Mucosa of rectum (tissue), 2 donors: ENCODE data around the gene KCNK6.

Experiments
- H3K27ac ChIP-seq, 2 donors: one replicate each; pipeline ENCODE4 v1.7.0; 2013; ENCODE audit warnings: inconsistent platforms in 2 of 2, low read depth in 2 of 2, low read length in 2 of 2
- H3K27me3 ChIP-seq, 2 donors: one replicate each; pipeline ENCODE4 v1.7.0; 2013; ENCODE audit warnings: low read length in 2 of 2; ENCODE audit not compliant: control insufficient read depth in 2 of 2, insufficient read depth in 2 of 2
- H3K36me3 ChIP-seq, 2 donors: one replicate each; pipeline ENCODE4 v1.7.0; 2013; ENCODE audit warnings: low read length in 2 of 2; ENCODE audit not compliant: control insufficient read depth in 2 of 2, insufficient read depth in 2 of 2
- H3K4me1 ChIP-seq, 2 donors: one replicate each; pipeline ENCODE4 v1.7.0; 2013; ENCODE audit warnings: low read length in 2 of 2, mild to moderate bottlenecking in 1 of 2; ENCODE audit not compliant: control insufficient read depth in 2 of 2, insufficient read depth in 2 of 2
- H3K4me3 ChIP-seq, 2 donors: one replicate each; pipeline ENCODE4 v1.7.0; 2013; ENCODE audit warnings: low read length in 2 of 2
- H3K9ac ChIP-seq, 2 donors: one replicate each; pipeline ENCODE4 v1.7.0; 2013; ENCODE audit warnings: low read length in 2 of 2, low read depth in 1 of 2, mild to moderate bottlenecking in 1 of 2
- H3K9me3 ChIP-seq, 2 donors: one replicate each; pipeline ENCODE4 v1.7.0; 2013; ENCODE audit warnings: low read length in 2 of 2; ENCODE audit not compliant: control insufficient read depth in 2 of 2
- donor health status: healthy.
- donor health status: Normal muscosa, but diverticular disease.

Gene KCNK6

GRCh38 chr19:38308926-38309614 lies 10.6 kb upstream of the KCNK6 start:
- Histone ChIP-seq H3K9me3 (no peaks in the 10 kb centered on the region), H3K9ac (no peak overlapping the region), H3K27ac (no peak overlapping the region), H3K36me3 (peaks cover 10 to 20% of the 10 kb centered on the region in 2 donors), H3K4me3 (no peak overlapping the region), H3K27me3 (no peaks in the 10 kb centered on the region), H3K4me1 (peaks cover 0 to 5% of the 10 kb centered on the region in 2 donors)

- Histone ChIP-seq H3K9me3 (no peaks in the 10 kb centered on the region), H3K4me3 (no peak overlapping the region), H3K36me3 (peaks cover 10 to 20% of the 10 kb centered on the region in 2 donors), H3K27me3 (no peaks in the 10 kb centered on the region), H3K9ac (no peak overlapping the region), H3K4me1 (peaks cover 0 to 5% of the 10 kb centered on the region in 2 donors), H3K27ac (no peak overlapping the region)
These were observed 9.9 kb upstream of the KCNK6 start for GRCh38 chr19:38309615-38310278.

- no peak overlapping the region for H3K4me3 ChIP-seq
- H3K36me3 ChIP-seq = peaks cover 10 to 20% of the 10 kb centered on the region in 2 donors
- H3K27me3 ChIP-seq = no peaks in the 10 kb centered on the region
- H3K9ac ChIP-seq = no peak overlapping the region
- H3K27ac ChIP-seq = no peak overlapping the region
- no peaks in the 10 kb centered on the region for H3K9me3 ChIP-seq
- H3K4me1 ChIP-seq = peaks cover 3 to 6% of the 10 kb centered on the region in 2 donors
These were observed 9.4 kb upstream of the KCNK6 start for GRCh38 chr19:38310279-38310670.

GRCh38 chr19:38310986-38311385 lies 8.7 kb upstream of the KCNK6 start:
- no peak overlapping the region for H3K9ac ChIP-seq
- H3K27me3 ChIP-seq = no peaks in the 10 kb centered on the region
- no peak overlapping the region for H3K4me3 ChIP-seq
- H3K9me3 ChIP-seq = no peaks in the 10 kb centered on the region
- H3K27ac ChIP-seq = no peak overlapping the region
- H3K36me3 ChIP-seq = peaks cover 10 to 20% of the 10 kb centered on the region in 2 donors
- H3K4me1 ChIP-seq = peaks cover 4 to 6% of the 10 kb centered on the region in 2 donors

GRCh38 chr19:38315657-38316476 lies 3.8 kb upstream of the KCNK6 start, which contains the start of gene YIF1B:
Gene YIF1B (minus strand): TSS chr19:38315947. CDS start chr19:38315917, 30 bp downstream.
- Histone ChIP-seq H3K4me1 (peaks cover 16 to 24% of the 10 kb centered on the region in 2 donors), H3K4me3 (peak within 1 kb of the TSS; percentile 77 to 86), H3K36me3 (no peaks in the 10 kb centered on the region), H3K9ac (peak within 1 kb of the TSS; percentile 82 to 83), H3K9me3 (no peaks in the 10 kb centered on the region), H3K27ac (peak within 1 kb of the TSS; percentile 81 to 89), H3K27me3 (no peaks in the 10 kb centered on the region)

GRCh38 chr19:38316477-38317067 lies 3.1 kb upstream of the KCNK6 start:
- Histone ChIP-seq H3K9ac (peak overlapping the region; percentile 66 to 68), H3K27ac (peak overlapping the region; percentile 76 to 89), H3K4me3 (peak overlapping the region; percentile 44 to 69), H3K36me3 (no peaks in the 10 kb centered on the region), H3K4me1 (peaks cover 16 to 24% of the 10 kb centered on the region in 2 donors), H3K27me3 (no peaks in the 10 kb centered on the region), H3K9me3 (no peaks in the 10 kb centered on the region)

GRCh38 chr19:38317104-38317612 lies 2.5 kb upstream of the KCNK6 start:
- H3K9me3 ChIP-seq = no peaks in the 10 kb centered on the region
- H3K4me3 ChIP-seq = peak overlapping the region; percentile 26 to 51
- H3K27ac ChIP-seq = peak overlapping the region in 1 of 2 donors; percentile 89
- H3K4me1 ChIP-seq = peaks cover 18 to 26% of the 10 kb centered on the region in 2 donors
- no peak overlapping the region for H3K9ac ChIP-seq
- no peaks in the 10 kb centered on the region for H3K36me3 ChIP-seq
- H3K27me3 ChIP-seq = no peaks in the 10 kb centered on the region

- Histone ChIP-seq H3K36me3 (peaks cover 0 to 2% of the 10 kb centered on the region in 2 donors), H3K27ac (peak overlapping the region in 1 of 2 donors; percentile 80), H3K9me3 (no peaks in the 10 kb centered on the region), H3K9ac (no peak overlapping the region), H3K4me3 (peak overlapping the region; percentile 67 to 74), H3K4me1 (peaks cover 18 to 27% of the 10 kb centered on the region in 2 donors), H3K27me3 (no peaks in the 10 kb centered on the region)
These were observed 985 bp upstream of the KCNK6 start for GRCh38 chr19:38318660-38319059.

- Histone ChIP-seq H3K4me1 (peaks cover 12 to 23% of the 10 kb centered on the region in 2 donors), H3K9ac (no peak overlapping the region), H3K27me3 (no peaks in the 10 kb centered on the region), H3K27ac (peak overlapping the region in 1 of 2 donors; percentile 80), H3K4me3 (peak overlapping the region in 1 of 2 donors; percentile 67), H3K36me3 (peaks cover 6 to 11% of the 10 kb centered on the region in 2 donors), H3K9me3 (no peaks in the 10 kb centered on the region)
These were observed 1.3 kb downstream of the KCNK6 start for GRCh38 chr19:38320969-38321339.
